Urinary bladder (tissue), 4 donors: ENCODE results near the gene FREM2. TPM values are rescaled to one million over a fixed set of nuclear protein-coding genes. Genes with fewer than 3 reads are reported as not detected.

Experiments used
- DNase-seq: peaks from one replicate; pipeline ENCODE4 v3.0.0-alpha.2; 2015; ENCODE audit errors: extremely low spot score
- H3K27ac ChIP-seq: one replicate; pipeline ENCODE4 v1.5.1; 2013; ENCODE audit warnings: low read depth, mild to moderate bottlenecking, moderate library complexity
- H3K36me3 ChIP-seq: one replicate; pipeline ENCODE4 v1.6.1; 2013; ENCODE audit warnings: mild to moderate bottlenecking, moderate library complexity; ENCODE audit not compliant: insufficient read depth
- H3K4me1 ChIP-seq: one replicate; pipeline ENCODE4 v1.6.1; 2013; ENCODE audit warnings: mild to moderate bottlenecking, moderate library complexity; ENCODE audit not compliant: insufficient read depth
- H3K4me3 ChIP-seq: one replicate; pipeline ENCODE4 v1.5.1; 2013; ENCODE audit warnings: low read depth, low read length
- WGBS: extraction: QIAGEN DNeasy Blood & Tissue Kit; methylation state at CpG from one replicate; pipeline ENCODE4 v1.1.7; 2013; 5-methylcytosine and 5-hydroxymethylcytosine counted together
- polyA plus RNA-seq: library from polyadenylated mRNA; stranded (reverse); fragments of 200-250 nt; gene quantifications from one replicate; pipeline ENCODE4 v1.2.3, GENCODE V29; 2013
- total RNA-seq: library from RNA; depleted of rRNA; stranded (reverse); fragments of >200 nt; gene quantifications from one replicate; pipeline ENCODE4 v1.2.3, GENCODE V29; 2014
- donor health status: healthy with polysubstance abuse.
- donor health status: healthy.

Gene FREM2
- total RNA-seq: 21.5 TPM
- polyA plus RNA-seq: 0.18 TPM

- DNase-seq: peak; percentile 72
- H3K27ac ChIP-seq: no peak within 1 kb of the TSS
- WGBS: under 1% methylated on average over 40 of the region's 40 CpGs
Observed at GRCh38 chr13:38686577-38687245, at the start of gene FREM2. Gene FREM2 (plus strand): TSS chr13:38687077. CDS start chr13:38687345, 268 bp downstream.

DNA sequence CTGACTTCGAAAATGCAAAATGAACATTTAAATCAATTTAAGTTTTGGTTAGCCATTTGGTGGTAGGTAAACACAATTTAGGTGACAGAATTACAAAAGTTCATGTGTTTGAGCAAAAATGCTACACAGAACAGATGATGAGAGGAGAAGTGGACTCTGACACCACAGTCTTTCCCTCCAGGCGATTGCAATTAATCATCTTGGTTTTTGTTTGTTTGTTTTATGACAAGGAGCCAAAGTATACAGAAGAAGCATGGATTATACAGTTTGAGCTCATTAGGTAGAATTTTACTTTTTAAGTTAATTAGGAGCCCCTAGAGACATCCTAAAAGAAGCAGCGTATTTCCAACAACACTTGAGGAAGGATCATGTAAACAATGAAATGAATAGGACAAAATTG, 49.3 kb upstream of the FREM2 start:
- no peak for DNase-seq
- H3K27ac ChIP-seq: no peak overlapping the region
- H3K36me3 ChIP-seq: no peaks in the 10 kb centered on the region
- no peak overlapping the region for H3K4me3 ChIP-seq
- H3K4me1 ChIP-seq: no peaks in the 10 kb centered on the region
- 84% methylated on average over 3 of the region's 3 CpGs for WGBS

More at GRCh38 chr13:38686577-38687245, at the start of gene FREM2:
- Histone ChIP-seq H3K36me3 (no peaks in the 10 kb centered on the region), H3K4me1 (no peaks in the 10 kb centered on the region), H3K4me3 (peak within 1 kb of the TSS; percentile 43)

- Histone ChIP-seq H3K4me1 (no peaks in the 10 kb centered on the region), H3K27ac (no peak overlapping the region), H3K36me3 (no peaks in the 10 kb centered on the region), H3K4me3 (no peak overlapping the region)
- DNase-seq: no peak
- 90% methylated on average over 5 of the region's 5 CpGs for WGBS
Observed at GRCh38 chr13:38641164-38641948, 45.5 kb upstream of the FREM2 start.

DNA sequence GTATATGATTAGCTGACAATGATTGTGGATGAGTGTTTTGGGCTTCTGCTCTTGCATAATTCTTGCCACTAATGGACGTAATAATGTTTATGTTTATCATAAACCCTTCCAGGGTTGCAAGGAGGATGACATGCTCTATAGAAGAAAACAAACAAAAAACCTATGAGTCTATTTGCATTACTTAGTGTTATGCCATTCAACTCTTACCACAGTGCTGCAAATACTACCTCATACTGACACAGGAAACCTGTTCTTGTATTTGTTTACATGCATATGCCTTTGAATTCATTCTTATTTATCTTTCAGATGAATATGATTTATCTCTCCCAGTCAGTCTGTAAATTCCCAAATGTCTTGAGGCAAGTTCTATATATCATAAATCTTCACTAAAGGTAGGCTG, 39.6 kb upstream of the FREM2 start:
- Histone ChIP-seq H3K27ac (no peak overlapping the region), H3K36me3 (no peaks in the 10 kb centered on the region), H3K4me1 (no peaks in the 10 kb centered on the region), H3K4me3 (no peak overlapping the region)
- WGBS: 64% methylated on average over 1 of the region's 1 CpG
- no peak for DNase-seq

GRCh38 chr13:38648912-38649311, 38.0 kb upstream of the FREM2 start:
- Histone ChIP-seq H3K27ac (no peak overlapping the region), H3K4me3 (no peak overlapping the region), H3K4me1 (no peaks in the 10 kb centered on the region), H3K36me3 (no peaks in the 10 kb centered on the region)
- no peak for DNase-seq
- WGBS: 89% methylated on average over 1 of the region's 1 CpG

DNA sequence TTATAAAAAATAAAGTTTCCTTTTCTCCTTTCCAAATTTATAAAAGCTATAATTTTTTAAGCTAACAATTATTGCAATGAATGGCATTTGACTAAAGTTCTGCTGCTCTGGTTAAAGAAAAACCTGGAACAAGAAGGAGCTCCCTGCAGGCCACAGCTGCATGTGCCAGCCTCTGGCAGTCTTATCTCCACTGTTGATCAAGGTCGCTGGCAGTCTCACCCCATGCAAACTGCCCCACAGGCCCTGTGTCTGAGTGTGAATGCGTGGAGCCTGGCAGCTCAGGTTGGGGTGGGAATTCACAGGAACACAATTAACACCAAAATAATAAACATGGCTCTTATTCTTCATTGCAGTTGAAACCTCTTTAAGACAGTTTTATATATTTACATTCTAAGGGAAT, 30.2 kb upstream of the FREM2 start:
- Histone ChIP-seq H3K27ac (no peak overlapping the region), H3K4me1 (no peaks in the 10 kb centered on the region), H3K36me3 (no peaks in the 10 kb centered on the region), H3K4me3 (no peak overlapping the region)
- no peak for DNase-seq
- WGBS: 79% methylated on average over 2 of the region's 2 CpGs

DNA sequence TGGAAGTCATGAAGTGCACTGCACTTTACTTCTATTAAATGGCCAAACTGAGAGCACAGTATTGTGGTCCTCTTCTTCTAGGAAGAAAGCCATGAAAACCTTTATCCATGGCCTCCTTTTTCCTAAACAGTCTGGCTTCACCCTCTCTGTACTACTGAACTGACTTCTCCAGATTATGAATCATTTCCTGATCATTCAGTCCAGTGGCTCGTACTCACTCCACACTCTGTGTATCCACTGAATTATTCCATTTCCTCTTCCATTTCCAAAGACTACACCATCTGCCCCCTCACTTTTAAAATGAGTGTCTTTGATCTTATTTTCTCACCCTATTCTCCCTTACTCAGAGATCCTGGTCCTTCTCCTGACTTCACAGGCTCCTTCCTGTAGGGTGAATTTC, 29.7 kb upstream of the FREM2 start:
- H3K4me1 ChIP-seq: no peaks in the 10 kb centered on the region
- 68% methylated on average over 1 of the region's 1 CpG for WGBS

GRCh38 chr13:38658906-38659305, 28.0 kb upstream of the FREM2 start:
- no peak overlapping the region for H3K27ac ChIP-seq
- no peaks in the 10 kb centered on the region for H3K36me3 ChIP-seq
- no peak overlapping the region for H3K4me3 ChIP-seq
- 39% methylated on average over 1 of the region's 1 CpG for WGBS
- H3K4me1 ChIP-seq: no peaks in the 10 kb centered on the region
- no peak for DNase-seq

More for the DNA sequence above, 29.7 kb upstream of the FREM2 start:
- Histone ChIP-seq H3K36me3 (no peaks in the 10 kb centered on the region), H3K4me3 (no peak overlapping the region), H3K27ac (no peak overlapping the region)
- no peak for DNase-seq

- WGBS: 84% methylated on average over 2 of the region's 2 CpGs
- no peaks in the 10 kb centered on the region for H3K4me1 ChIP-seq
- H3K36me3 ChIP-seq: no peaks in the 10 kb centered on the region
- no peak for DNase-seq
- H3K4me3 ChIP-seq: no peak overlapping the region
- no peak overlapping the region for H3K27ac ChIP-seq
Observed at GRCh38 chr13:38661010-38661675, 25.7 kb upstream of the FREM2 start.

- no peak overlapping the region for H3K4me3 ChIP-seq
- no peaks in the 10 kb centered on the region for H3K36me3 ChIP-seq
- peak; percentile 33 for DNase-seq
- no peaks in the 10 kb centered on the region for H3K4me1 ChIP-seq
- 44% methylated on average over 2 of the region's 2 CpGs for WGBS
- no peak overlapping the region for H3K27ac ChIP-seq
Observed at GRCh38 chr13:38662362-38662761, 24.5 kb upstream of the FREM2 start.

- Histone ChIP-seq H3K4me1 (no peaks in the 10 kb centered on the region), H3K4me3 (no peak overlapping the region), H3K36me3 (no peaks in the 10 kb centered on the region), H3K27ac (no peak overlapping the region)
- no peak for DNase-seq
- 81% methylated on average over 2 of the region's 2 CpGs for WGBS
Observed at GRCh38 chr13:38664906-38665305, 22.0 kb upstream of the FREM2 start.

DNA sequence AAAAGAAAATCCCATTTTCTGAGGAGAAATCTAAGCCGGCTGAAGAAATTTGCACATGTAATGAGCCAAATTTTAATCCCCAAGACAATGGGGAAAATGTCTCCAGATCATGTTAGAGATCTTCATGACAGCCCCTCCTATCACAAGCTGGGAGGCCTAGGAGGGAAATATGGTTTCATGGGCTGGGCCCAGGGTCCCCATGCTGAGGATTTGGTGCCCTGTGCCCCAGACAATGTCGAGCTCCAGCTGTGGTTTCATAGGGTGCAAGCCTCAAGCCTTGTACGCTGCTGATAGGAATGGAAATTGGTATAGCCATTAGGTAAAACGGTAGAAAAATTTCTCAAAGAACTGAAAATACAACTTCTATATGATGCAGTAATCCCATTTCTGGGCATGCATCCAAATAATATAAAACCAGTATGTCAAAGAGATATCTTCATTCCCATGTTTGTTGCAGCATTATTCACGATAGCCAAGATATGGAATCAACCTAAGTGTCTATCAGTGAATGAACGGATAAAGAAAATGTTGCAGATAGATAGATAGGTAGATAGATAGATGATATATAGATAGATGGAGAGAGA, 19.3 kb upstream of the FREM2 start:
- H3K27ac ChIP-seq: no peak overlapping the region
- H3K4me1 ChIP-seq: no peaks in the 10 kb centered on the region
- no peak for DNase-seq
- WGBS: 78% methylated on average over 6 of the region's 6 CpGs
- H3K36me3 ChIP-seq: no peaks in the 10 kb centered on the region
- H3K4me3 ChIP-seq: no peak overlapping the region

- no peak for DNase-seq
- Histone ChIP-seq H3K36me3 (no peaks in the 10 kb centered on the region), H3K27ac (no peak overlapping the region), H3K4me3 (no peak overlapping the region), H3K4me1 (no peaks in the 10 kb centered on the region)
- 84% methylated on average over 6 of the region's 6 CpGs for WGBS
Observed at GRCh38 chr13:38669234-38669964, 17.5 kb upstream of the FREM2 start.
